ENCODE results near the gene QRFPR. TPM values are rescaled to one million over a fixed set of nuclear protein-coding genes. Genes with fewer than 3 reads are reported as not detected.

Gene QRFPR
- total and polyA plus RNA-seq, 12 donors = 0.24 to 17.0 (median 0.78) TPM; not detected in 2

GRCh38 chr4:121340247-121340646, 40.6 kb downstream of the QRFPR start:
- intact Hi-C loops (cut with DNase I) = no loop called here
- 86 to 90% (median 87%) methylated on average over 2 of the region's 2 CpGs for WGBS, 4 donors
- Histone ChIP-seq H3K9me3 (replicated peaks in 1 of 3) (no peaks in the 10 kb centered on the region), H3K27me3 (no peaks in the 10 kb centered on the region), H3K4me1 (replicated peaks in 1 of 2) (no peaks in the 10 kb centered on the region), H3K4me3 (no peak overlapping the region), H3K36me3 (replicated peaks in 1 of 2) (no peaks in the 10 kb centered on the region), H3K27ac (no peak overlapping the region)
- no peak for DNase-seq
- no peak for TF ChIP-seq POLR2A (IDR thresholded peaks at IDR 0.05)
- TF ChIP-seq, protein P1, sequence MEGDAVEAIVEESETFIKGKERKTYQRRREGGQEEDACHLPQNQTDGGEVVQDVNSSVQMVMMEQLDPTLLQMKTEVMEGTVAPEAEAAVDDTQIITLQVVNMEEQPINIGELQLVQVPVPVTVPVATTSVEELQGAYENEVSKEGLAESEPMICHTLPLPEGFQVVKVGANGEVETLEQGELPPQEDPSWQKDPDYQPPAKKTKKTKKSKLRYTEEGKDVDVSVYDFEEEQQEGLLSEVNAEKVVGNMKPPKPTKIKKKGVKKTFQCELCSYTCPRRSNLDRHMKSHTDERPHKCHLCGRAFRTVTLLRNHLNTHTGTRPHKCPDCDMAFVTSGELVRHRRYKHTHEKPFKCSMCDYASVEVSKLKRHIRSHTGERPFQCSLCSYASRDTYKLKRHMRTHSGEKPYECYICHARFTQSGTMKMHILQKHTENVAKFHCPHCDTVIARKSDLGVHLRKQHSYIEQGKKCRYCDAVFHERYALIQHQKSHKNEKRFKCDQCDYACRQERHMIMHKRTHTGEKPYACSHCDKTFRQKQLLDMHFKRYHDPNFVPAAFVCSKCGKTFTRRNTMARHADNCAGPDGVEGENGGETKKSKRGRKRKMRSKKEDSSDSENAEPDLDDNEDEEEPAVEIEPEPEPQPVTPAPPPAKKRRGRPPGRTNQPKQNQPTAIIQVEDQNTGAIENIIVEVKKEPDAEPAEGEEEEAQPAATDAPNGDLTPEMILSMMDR (IDR thresholded peaks at IDR 0.05) = no peak

GRCh38 chr4:121339824-121340223, 41.0 kb downstream of the QRFPR start:
- intact Hi-C loops (cut with DNase I) = no loop called here
- Histone ChIP-seq H3K4me3 (no peak overlapping the region), H3K27me3 (no peaks in the 10 kb centered on the region), H3K4me1 (replicated peaks in 1 of 2) (no peaks in the 10 kb centered on the region), H3K36me3 (replicated peaks in 1 of 2) (no peaks in the 10 kb centered on the region), H3K27ac (no peak overlapping the region), H3K9me3 (replicated peaks in 1 of 3) (no peaks in the 10 kb centered on the region)
- 30 to 57% (median 41%) methylated on average over 2 of the region's 2 CpGs for WGBS, 4 donors
- no peak for DNase-seq
- TF ChIP-seq, protein P1 (IDR thresholded peaks at IDR 0.05) = no peak
- no peak for TF ChIP-seq POLR2A (IDR thresholded peaks at IDR 0.05)

DNA sequence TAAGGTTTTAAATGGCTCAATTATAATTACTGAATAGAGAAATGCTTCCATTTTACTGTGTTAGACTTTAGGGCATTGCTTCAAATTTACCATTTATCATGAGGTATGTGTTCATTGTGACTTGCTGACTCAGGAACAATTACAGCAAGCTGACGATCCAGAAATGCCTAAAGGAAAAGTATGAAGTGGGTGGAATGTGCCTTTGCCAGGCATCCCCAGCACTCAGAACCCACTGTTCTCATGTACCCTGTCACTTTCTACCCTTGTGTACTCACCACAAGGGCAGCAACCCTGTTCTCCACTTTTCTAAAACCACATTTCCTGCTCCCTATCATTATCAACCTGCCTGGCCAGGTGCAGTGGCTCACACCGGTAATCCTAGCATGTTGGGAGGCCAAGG, 41.5 kb downstream of the QRFPR start:
- 59 to 79% (median 73%) methylated on average over 2 of the region's 2 CpGs for WGBS, 4 donors

DNA sequence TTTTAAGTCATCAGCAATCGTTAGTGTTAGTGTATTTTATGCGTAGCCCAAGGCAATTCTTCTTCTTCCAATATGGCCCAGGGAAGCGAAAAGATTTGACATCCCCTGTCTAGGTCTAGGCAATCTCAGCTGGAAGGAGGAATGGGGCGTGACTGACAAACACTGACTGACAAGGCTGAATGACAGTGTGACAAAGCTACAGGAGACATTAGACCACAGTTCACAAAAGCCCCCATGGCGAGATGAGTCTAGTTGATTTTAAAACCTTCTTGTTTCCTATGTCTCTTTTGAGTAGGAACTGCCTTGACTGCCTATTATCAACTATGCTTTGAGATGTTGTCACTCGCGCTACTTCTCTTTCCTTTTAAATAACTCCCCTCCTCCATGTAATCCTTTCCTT, 42.3 kb downstream of the QRFPR start:
- Histone ChIP-seq H3K36me3 (replicated peaks in 1 of 2) (no peaks in the 10 kb centered on the region), H3K27me3 (no peaks in the 10 kb centered on the region), H3K4me3 (no peak overlapping the region), H3K9me3 (replicated peaks in 1 of 3) (no peaks in the 10 kb centered on the region), H3K4me1 (replicated peaks in 1 of 2) (no peaks in the 10 kb centered on the region), H3K27ac (no peak overlapping the region)
- no peak for DNase-seq
- intact Hi-C loops (cut with DNase I) = no loop called here
- TF ChIP-seq, protein P1 (IDR thresholded peaks at IDR 0.05) = no peak
- TF ChIP-seq POLR2A (IDR thresholded peaks at IDR 0.05) = no peak
- WGBS, 4 donors = 88 to 91% (median 90%) methylated on average over 7 of the region's 7 CpGs

More for the DNA sequence above, 41.5 kb downstream of the QRFPR start:
- TF ChIP-seq, protein P1 (IDR thresholded peaks at IDR 0.05) = no peak
- no peak for TF ChIP-seq POLR2A (IDR thresholded peaks at IDR 0.05)
- Histone ChIP-seq H3K36me3 (replicated peaks in 1 of 2) (no peaks in the 10 kb centered on the region), H3K27me3 (no peaks in the 10 kb centered on the region), H3K4me3 (no peak overlapping the region), H3K27ac (no peak overlapping the region), H3K9me3 (replicated peaks in 1 of 3) (no peaks in the 10 kb centered on the region), H3K4me1 (replicated peaks in 1 of 2) (no peaks in the 10 kb centered on the region)
- intact Hi-C loops (cut with DNase I) = no loop called here
- no peak for DNase-seq
